T-helper 17 cell (primary cell): Measurements from ENCODE around the gene SSX4. TPM values are rescaled to one million over a fixed set of nuclear protein-coding genes. Genes with fewer than 3 reads are reported as not detected.
"Not testable (repeated sequence)": the region's sequence is repeated elsewhere in the genome, so short reads cannot be mapped to it uniquely, and the experiment has no call there.

Experiments
- ATAC-seq: fragments of 150-1000 bp; cut with Tn5 transposase; 2 replicates; pipeline ENCODE4 v1.10.0; 2021; ENCODE audit warnings: mild to moderate bottlenecking, moderate library complexity
- DNase-seq, 3 donors: peaks; one replicate each; pipeline versions ENCODE4 v3.0.0 to v3.0.0-alpha.2; 2020 to 2021
- H3K9me3 ChIP-seq: one replicate; pipeline ENCODE4 v1.7.0; 2013; ENCODE audit warnings: low read length, mild to moderate bottlenecking; ENCODE audit not compliant: control insufficient read depth, poor library complexity, severe bottlenecking
- H3K27ac Mint-ChIP-seq: one replicate; pipeline ENCODE4 v1.8.0; 2022; ENCODE audit warnings: mild to moderate bottlenecking, moderate library complexity, mixed read lengths
- H3K27me3 Mint-ChIP-seq: one replicate; pipeline ENCODE4 v1.8.0; 2022; ENCODE audit warnings: mixed read lengths
- H3K36me3 Mint-ChIP-seq: one replicate; pipeline ENCODE4 v1.8.0; 2022; ENCODE audit warnings: low read depth, mixed read lengths
- H3K4me1 Mint-ChIP-seq: one replicate; pipeline ENCODE4 v1.8.0; 2022; ENCODE audit warnings: mild to moderate bottlenecking, mixed read lengths
- H3K4me3 Mint-ChIP-seq: one replicate; pipeline ENCODE4 v1.8.0; 2022; ENCODE audit warnings: mild to moderate bottlenecking, moderate library complexity, mixed read lengths
- total RNA-seq, 4 donors: library from RNA in 2 of 4; stranded (reverse) in 2 of 4; gene quantifications; one replicate each; pipeline ENCODE4 v1.2.3 and lab custom pipeline; 2022 to 2026

The SSX4 gene
- total RNA-seq, 2 donors from 2014 or later, result not detected

DNA sequence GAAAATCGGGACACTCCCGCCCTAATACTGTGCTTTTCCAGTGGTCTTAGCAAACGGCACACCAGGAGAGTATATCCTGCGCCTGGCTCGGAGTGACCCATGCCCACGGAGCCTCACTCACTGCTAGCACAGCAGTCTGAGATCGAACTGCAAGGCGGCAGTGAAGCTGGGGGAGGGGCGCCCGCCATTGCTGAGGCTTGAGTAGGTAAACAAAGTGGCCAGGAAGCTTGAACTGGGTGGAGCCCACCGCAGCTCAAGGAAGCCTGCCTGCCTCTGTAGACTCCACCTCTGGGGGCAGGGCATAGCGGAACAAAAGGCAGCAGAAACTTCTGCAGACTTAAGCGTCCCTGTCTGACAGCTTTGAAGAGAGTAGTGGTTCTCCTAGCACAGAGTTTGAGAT is 50.4 kb downstream of the SSX4 start:
- not testable (repeated sequence) for ATAC-seq, H3K4me1 Mint-ChIP-seq, DNase-seq, H3K36me3 Mint-ChIP-seq, H3K27me3 Mint-ChIP-seq, H3K9me3 ChIP-seq
- H3K4me3 Mint-ChIP-seq, result peak overlapping the region; percentile 33
- peak overlapping the region; percentile 32 for H3K27ac Mint-ChIP-seq

Other genes with a start within 250 kb of the SSX4 start
- not detected for gene SSX5, start 186.7 kb upstream of the SSX4 start, total RNA-seq
- gene SSX1, start 128.1 kb upstream of the SSX4 start, total RNA-seq, result not detected
- not detected for gene SSX3, start 26.8 kb upstream of the SSX4 start, total RNA-seq
- not detected for gene SSX4B, start 28.4 kb downstream of the SSX4 start, total RNA-seq
- 10 to 100 TPM; 25.2 to 27.7 TPM for gene SLC38A5, start 86.7 kb downstream of the SSX4 start, total RNA-seq
- 10 to 100 TPM; 59.9 to 70.1 TPM for gene FTSJ1, start 92.7 kb downstream of the SSX4 start, total RNA-seq
- 10 to 100 TPM; 13.3 to 18.0 TPM for gene PORCN, start 125.5 kb downstream of the SSX4 start, total RNA-seq
- 10 to 100 TPM; 43.9 to 53.6 TPM for gene EBP, start 138.3 kb downstream of the SSX4 start, total RNA-seq
- gene TBC1D25, start 156.2 kb downstream of the SSX4 start, total RNA-seq, result 10 to 100 TPM; 23.2 to 31.3 TPM
- gene RBM3, start 190.9 kb downstream of the SSX4 start, total RNA-seq, result 100 to 1,000 TPM; 319 to 380 TPM
- 10 to 100 TPM; 49.1 to 53.3 TPM for gene WDR13, start 214.0 kb downstream of the SSX4 start, total RNA-seq